Breast epithelium (tissue), 3 donors: ENCODE measurements around the gene DRG2.

Experiments
- CTCF ChIP-seq, 3 donors: fragments of 450-650 bp; IDR thresholded peaks; one replicate each; pipeline ENCODE4 v1.5.1; 2016 to 2017; ENCODE audit warnings: antibody characterized with exemption in 3 of 3, mild to moderate bottlenecking in 3 of 3, moderate library complexity in 3 of 3
- POLR2A ChIP-seq: fragments of 450-650 bp; IDR thresholded peaks from one replicate; pipeline ENCODE4 v1.6.1; 2016; ENCODE audit warnings: antibody characterized with exemption, mild to moderate bottlenecking, moderate library complexity

- TF ChIP-seq CTCF (IDR thresholded peaks at IDR 0.05) (no peak), POLR2A (no peak)
These were observed 48.0 kb upstream of the DRG2 start for GRCh38 chr17:18039535-18040260.
